H9 (cell line): ENCODE results near the gene TBC1D12. TPM values are rescaled to one million over a fixed set of nuclear protein-coding genes. Genes with fewer than 3 reads are reported as not detected.

ENCODE experiments used
- DNase-seq: peaks from one replicate; pipeline ENCODE4 v3.0.0-alpha.2; 2017
- H2AFZ ChIP-seq: one replicate; pipeline ENCODE4 v1.6.1; 2013; ENCODE audit warnings: mild to moderate bottlenecking, low read length, control low read depth, moderate library complexity
- H2AK5ac ChIP-seq: 2 replicates; pipeline ENCODE4 v1.6.1; 2013; ENCODE audit warnings: low read length, control low read depth, mixed read lengths; ENCODE audit not compliant: insufficient read length
- H2BK120ac ChIP-seq: one replicate; pipeline ENCODE4 v1.6.1; 2013; ENCODE audit warnings: low read depth, mild to moderate bottlenecking, low read length, control low read depth, inconsistent platforms; ENCODE audit not compliant: poor library complexity, severe bottlenecking
- H2BK12ac ChIP-seq: 2 replicates; pipeline ENCODE4 v1.6.1; 2013; ENCODE audit warnings: low read length, control low read depth, mixed read lengths, low read depth; ENCODE audit not compliant: insufficient read length
- H2BK15ac ChIP-seq: 2 replicates; pipeline ENCODE4 v1.6.1; 2013; ENCODE audit warnings: low read depth, low read length, control low read depth
- H2BK20ac ChIP-seq: one replicate; pipeline ENCODE4 v1.6.1; 2013; ENCODE audit warnings: low read depth, mild to moderate bottlenecking, low read length, control low read depth, inconsistent platforms; ENCODE audit not compliant: poor library complexity, severe bottlenecking
- H2BK5ac ChIP-seq: 2 replicates; pipeline ENCODE4 v1.6.1; 2013; ENCODE audit warnings: low read length, control low read depth, mixed read lengths; ENCODE audit not compliant: insufficient read length
- H3K14ac ChIP-seq: 2 replicates; pipeline ENCODE4 v1.6.1; 2013; ENCODE audit warnings: low read length, control low read depth; ENCODE audit not compliant: insufficient read depth
- H3K18ac ChIP-seq: 2 replicates; pipeline ENCODE4 v1.6.1; 2013; ENCODE audit warnings: low read depth, mild to moderate bottlenecking, mixed read lengths, low read length, control low read depth; ENCODE audit not compliant: insufficient read length
- H3K23ac ChIP-seq: 2 replicates; pipeline ENCODE4 v1.6.1; 2013; ENCODE audit warnings: low read length, control low read depth, mixed read lengths, low read depth; ENCODE audit not compliant: insufficient read length
- H3K23me2 ChIP-seq: 2 replicates; pipeline ENCODE4 v1.6.1; 2013; ENCODE audit warnings: low read depth, mild to moderate bottlenecking, mixed read lengths, low read length, control low read depth; ENCODE audit not compliant: insufficient read length, poor library complexity, severe bottlenecking
- H3K27ac ChIP-seq: 2 replicates; pipeline ENCODE4 v1.5.1; 2013; ENCODE audit warnings: low read length, control low read depth, mixed read lengths, low read depth; ENCODE audit not compliant: insufficient read length
- H3K27me3 ChIP-seq: 2 replicates; pipeline ENCODE4 v1.6.1; 2013; ENCODE audit warnings: low read length, control low read depth, inconsistent platforms; ENCODE audit not compliant: insufficient read depth
- H3K4ac ChIP-seq: 2 replicates; pipeline ENCODE4 v1.6.1; 2013; ENCODE audit warnings: low read depth, mild to moderate bottlenecking, control low read depth, inconsistent platforms, low read length, moderate library complexity
- H3K4me1 ChIP-seq: 2 replicates; pipeline ENCODE4 v1.6.1; 2013; ENCODE audit warnings: low read length, control low read depth, inconsistent platforms; ENCODE audit not compliant: insufficient read depth
- H3K4me2 ChIP-seq: 2 replicates; pipeline ENCODE4 v1.6.1; 2013; ENCODE audit warnings: low read length, control low read depth, mixed read lengths; ENCODE audit not compliant: insufficient read length, insufficient read depth
- H3K56ac ChIP-seq: 2 replicates; pipeline ENCODE4 v1.6.1; 2013; ENCODE audit warnings: low read depth, mild to moderate bottlenecking, mixed read lengths, low read length, control low read depth; ENCODE audit not compliant: insufficient read length
- H3K79me1 ChIP-seq: 2 replicates; pipeline ENCODE4 v1.6.1; 2013; ENCODE audit warnings: low read depth, mild to moderate bottlenecking, moderate library complexity, low read length, control low read depth, inconsistent platforms; ENCODE audit not compliant: insufficient read depth, poor library complexity, severe bottlenecking
- H3K79me2 ChIP-seq: 2 replicates; pipeline ENCODE4 v1.6.1; 2013; ENCODE audit warnings: low read length, control low read depth, inconsistent platforms; ENCODE audit not compliant: insufficient read depth
- H3K9ac ChIP-seq: 2 replicates; pipeline ENCODE4 v1.6.1; 2013; ENCODE audit warnings: low read length, control low read depth, mixed read lengths; ENCODE audit not compliant: insufficient read length; ENCODE audit errors: extremely low read depth
- H3K9me3 ChIP-seq: one replicate; pipeline ENCODE4 v1.6.1; 2013; ENCODE audit warnings: low read depth, low read length, inconsistent platforms; ENCODE audit not compliant: control insufficient read depth
- H3T11ph ChIP-seq: one replicate; pipeline ENCODE4 v1.6.1; 2013; ENCODE audit warnings: mild to moderate bottlenecking, low read length, control low read depth, inconsistent platforms
- H4K20me1 ChIP-seq: one replicate; pipeline ENCODE4 v1.6.1; 2013; ENCODE audit not compliant: control insufficient read depth, insufficient read length, insufficient read depth
- H4K5ac ChIP-seq: 2 replicates; pipeline ENCODE4 v1.6.1; 2013; ENCODE audit warnings: low read depth, mild to moderate bottlenecking, mixed read lengths, low read length, control low read depth; ENCODE audit not compliant: insufficient read length
- H4K8ac ChIP-seq: replicated peaks from 2 replicates; pipeline ENCODE4 v1.6.1; 2013; ENCODE audit warnings: low read length, control low read depth, mixed read lengths, low read depth; ENCODE audit not compliant: insufficient read length
- H4K91ac ChIP-seq: 2 replicates; pipeline ENCODE4 v1.6.1; 2013; ENCODE audit warnings: low read depth, mild to moderate bottlenecking, moderate library complexity, mixed read lengths, low read length, control low read depth; ENCODE audit not compliant: insufficient read length
- H3K27ac Mint-ChIP-seq, 3 experiments: 2 replicates in 2 of 3; 3 replicates in 1 of 3; pipeline ENCODE4 v1.8.0; 2020 to 2021; ENCODE audit warnings: mixed read lengths in 3 of 3, mild to moderate bottlenecking in 1 of 3, moderate library complexity in 1 of 3
- H3K27me3 Mint-ChIP-seq: 2 replicates; pipeline ENCODE4 v1.8.0; 2021; ENCODE audit warnings: low read depth, mild to moderate bottlenecking, moderate library complexity, mixed read lengths
- H3K36me3 Mint-ChIP-seq, 3 experiments: 2 replicates in 2 of 3; 3 replicates in 1 of 3; pipeline ENCODE4 v1.8.0; 2020 to 2021; ENCODE audit warnings: low read depth in 3 of 3, mixed read lengths in 3 of 3; ENCODE audit not compliant: insufficient read depth in 1 of 3
- H3K4me1 Mint-ChIP-seq, 2 experiments: 2 replicates each; pipeline ENCODE4 v1.8.0; 2020; ENCODE audit warnings: mixed read lengths in 2 of 2
- H3K4me3 Mint-ChIP-seq, 2 experiments: 2 replicates in 1 of 2; 3 replicates in 1 of 2; pipeline ENCODE4 v1.8.0; 2020 to 2021; ENCODE audit warnings: mild to moderate bottlenecking in 2 of 2, mixed read lengths in 2 of 2, moderate library complexity in 1 of 2
- H3K9me3 Mint-ChIP-seq, 2 experiments: 2 replicates in 1 of 2; 3 replicates in 1 of 2; pipeline ENCODE4 v1.8.0; 2020; ENCODE audit warnings: mild to moderate bottlenecking in 2 of 2, mixed read lengths in 2 of 2, moderate library complexity in 1 of 2
- CTCF ChIP-seq: fragments of 200-600 bp; sonication (generic); conservative IDR thresholded peaks from 3 replicates; pipeline ENCODE4 v1.8.0; 2021; ENCODE audit warnings: antibody characterized with exemption, mild to moderate bottlenecking
- WGBS: extraction: QIAGEN DNeasy Blood & Tissue Kit; methylation state at CpG from one replicate; pipeline ENCODE4 v1.1.7; 2013; ENCODE audit warnings: missing lambda C conversion rate, low lambda C conversion rate, mixed read lengths; ENCODE audit not compliant: insufficient read length; ENCODE audit errors: extremely low coverage; 5-methylcytosine and 5-hydroxymethylcytosine counted together
- total RNA-seq: library from RNA; stranded (reverse); gene quantifications from 2 replicates; pipeline ENCODE4 v1.2.1, GENCODE V29; 2021

TBC1D12 gene
- total RNA-seq, 1 experiment from 2014 or later, result 2.0 TPM

- no peaks in the 10 kb centered on the region for H3K23me2 ChIP-seq
- H3K79me2 ChIP-seq, result no peaks in the 10 kb centered on the region
- H3K14ac ChIP-seq, result no peak overlapping the region
- no peak overlapping the region for H3K56ac ChIP-seq
- H3K79me1 ChIP-seq, result no peaks in the 10 kb centered on the region
- H3K4ac ChIP-seq, result no peak overlapping the region
- no peak overlapping the region for H3K4me2 ChIP-seq
- no peaks in the 10 kb centered on the region for H4K20me1 ChIP-seq
- H3K4me1 ChIP-seq, result no peaks in the 10 kb centered on the region
- no CpG with 5 or more reads among the region's 1 CpG for WGBS
- H2BK5ac ChIP-seq, result no peak overlapping the region
- Mint-ChIP-seq H3K9me3 (peaks cover 7 to 13% of the 10 kb centered on the region in 2 experiments), H3K4me3 (no peak overlapping the region), H3K27me3 (no peaks in the 10 kb centered on the region), H3K27ac (no peak overlapping the region), H3K36me3 (peaks cover 0 to 13% (median 6%) of the 10 kb centered on the region in 3 experiments; a peak in 6 of 7 replicates), H3K4me1 (no peaks in the 10 kb centered on the region)
- no peak overlapping the region for H3T11ph ChIP-seq
- H3K9me3 ChIP-seq, result no peaks in the 10 kb centered on the region
- no peak for TF ChIP-seq CTCF
- no peak overlapping the region for H3K27ac ChIP-seq
- H4K8ac ChIP-seq, result no peak overlapping the region
- DNase-seq, result no peak
- no peak overlapping the region for H2AK5ac ChIP-seq
- no peak overlapping the region for H2BK120ac ChIP-seq
- H4K5ac ChIP-seq, result no peak overlapping the region
- no peak overlapping the region for H4K91ac ChIP-seq
- H3K23ac ChIP-seq, result no peak overlapping the region
- H3K18ac ChIP-seq, result no peak overlapping the region
- no peak overlapping the region for H2AFZ ChIP-seq
- no peak overlapping the region for H2BK20ac ChIP-seq
- H3K27me3 ChIP-seq, result no peaks in the 10 kb centered on the region
- H3K9ac ChIP-seq, result no peak overlapping the region
- H2BK12ac ChIP-seq, result no peak overlapping the region
- no peak overlapping the region for H2BK15ac ChIP-seq
Observed at GRCh38 chr10:94461503-94461902, 59.2 kb downstream of the TBC1D12 start.
